GM12878 (cell line): ENCODE results near the gene PRRC2C. TPM values are rescaled to one million over a fixed set of nuclear protein-coding genes. Genes with fewer than 3 reads are reported as not detected.

Experiments used
- ATAC-seq: fragments of 200-7000 bp; cut with Tn5 transposase; 3 replicates; pipeline ENCODE4 v1.9.1; 2020; ENCODE audit warnings: mild to moderate bottlenecking, moderate library complexity
- Bru-seq: library from RNA; stranded (reverse); fragments of 400-500 nt; gene quantifications from one replicate; lab custom pipeline; 2021; lab: Mats Ljungman, UMichigan
- BruChase-seq, 2 experiments: library from RNA; stranded (reverse); fragments of 400-500 nt; gene quantifications; one replicate each; lab custom pipeline; 2021; lab: Mats Ljungman, UMichigan
- BruUV-seq: library from RNA; stranded (reverse); fragments of 400-500 nt; replicated peaks from 2 replicates; lab custom pipeline; 2021; lab: Mats Ljungman, UMichigan
- CTCF ChIA-PET: fragments of 300-600 bp; sonication (Branson Sonifier 250); formaldehyde crosslinking; extraction: SDS; loops from one replicate; lab custom pipeline; 2021; ENCODE audit warnings: inconsistent platforms; lab: Yijun Ruan, JAX
- POLR2A ChIA-PET: fragments of 350-600 bp; formaldehyde crosslinking; extraction: SDS; loops from one replicate; lab custom pipeline; 2021; ENCODE audit warnings: inconsistent platforms; lab: Charles Lee
- RAD21 ChIA-PET: fragments of 300-600 bp; sonication (Branson Sonifier 250); formaldehyde crosslinking; loops from one replicate; lab custom pipeline; 2023; ENCODE audit warnings: antibody characterized with exemption; ENCODE audit not compliant: unreplicated experiment; lab: Charles Lee
- SMC1A ChIA-PET: fragments of 300-600 bp; sonication (Branson Sonifier 250); formaldehyde crosslinking; loops from one replicate; lab custom pipeline; 2023; ENCODE audit not compliant: unreplicated experiment, uncharacterized antibody; lab: Charles Lee
- DNase-seq: peaks from one replicate; pipeline ENCODE4 v3.0.0-alpha.2; 2011; ENCODE audit warnings: low read depth, low spot score
- FAIRE-seq: peaks from 3 replicates; lab custom pipeline; 2011; peaks lifted over from hg19 to GRCh38; lab: Jason Lieb, UNC
- H2AFZ ChIP-seq: 2 replicates; pipeline ENCODE4 v1.6.0; 2011; ENCODE audit warnings: low read depth, low read length, control low read depth; ENCODE audit not compliant: control insufficient read depth
- H3K27ac ChIP-seq: 2 replicates; pipeline ENCODE4 v1.5.1; 2011; ENCODE audit warnings: control low read depth; ENCODE audit not compliant: control insufficient read depth, insufficient read depth
- H3K27me3 ChIP-seq, 2 experiments: replicated peaks in 1 of 2; 2 replicates each; pipeline versions ENCODE4 v1.6.0 to v1.6.1; 2011; ENCODE audit warnings: low read length in 1 of 2; ENCODE audit not compliant: control insufficient read depth in 2 of 2, insufficient read depth in 2 of 2
- H3K36me3 ChIP-seq, 2 experiments: 2 replicates each; pipeline ENCODE4 v1.5.1; 2011; ENCODE audit warnings: low read length in 1 of 2; ENCODE audit not compliant: control insufficient read depth in 2 of 2, insufficient read depth in 2 of 2
- H3K4me1 ChIP-seq: 2 replicates; pipeline ENCODE4 v1.6.1; 2011; ENCODE audit warnings: mild to moderate bottlenecking, low read length, moderate library complexity, mixed read lengths; ENCODE audit not compliant: control insufficient read depth, insufficient read depth
- H3K4me2 ChIP-seq: 2 replicates; pipeline ENCODE4 v1.6.0; 2011; ENCODE audit warnings: control low read depth; ENCODE audit not compliant: control insufficient read depth, insufficient read depth
- H3K4me3 ChIP-seq: fragments of 200-600 bp; sonication (generic); 2 replicates; pipeline ENCODE4 v1.5.1; 2016
- H3K79me2 ChIP-seq: 2 replicates; pipeline ENCODE4 v1.6.0; 2011; ENCODE audit warnings: low read length; ENCODE audit not compliant: control insufficient read depth, insufficient read depth
- H3K9ac ChIP-seq: 2 replicates; pipeline ENCODE4 v1.8.0; 2011; ENCODE audit warnings: low read length, control low read depth, mixed read lengths; ENCODE audit not compliant: control insufficient read depth, insufficient read depth
- H3K9me3 ChIP-seq: replicated peaks from 3 replicates; pipeline ENCODE4 v1.5.1; 2011; ENCODE audit warnings: mild to moderate bottlenecking, low read length; ENCODE audit not compliant: control insufficient read depth, insufficient read depth
- H4K20me1 ChIP-seq: 2 replicates; pipeline ENCODE4 v1.6.0; 2011; ENCODE audit not compliant: control insufficient read depth, insufficient read depth
- ATF7 ChIP-seq: fragments of 450-650 bp; IDR thresholded peaks from 2 replicates; pipeline ENCODE4 v1.6.1; 2016; ENCODE audit warnings: low read depth, mild to moderate bottlenecking
- CBX5 ChIP-seq: sonication (generic); IDR thresholded peaks from 2 replicates; pipeline ENCODE4 v1.6.1; 2016; ENCODE audit warnings: low read depth, moderate library complexity, mild to moderate bottlenecking, inconsistent platforms
- FOXK2 ChIP-seq: fragments of 450-650 bp; IDR thresholded peaks from 2 replicates; pipeline ENCODE4 v1.6.1; 2017; ENCODE audit warnings: mild to moderate bottlenecking, moderate library complexity
- IRF4 ChIP-seq: IDR thresholded peaks from 2 replicates; pipeline ENCODE4 v1.6.1; 2011; ENCODE audit warnings: low read depth, low read length
- JUNB ChIP-seq: IDR thresholded peaks from 2 replicates; pipeline ENCODE4 v1.6.1; 2016; ENCODE audit warnings: antibody characterized with exemption, mild to moderate bottlenecking
- MAX ChIP-seq: IDR thresholded peaks from 2 replicates; pipeline ENCODE4 v1.6.1; 2012; ENCODE audit warnings: low read depth, low read length, improper control_type of control experiment
- NBN ChIP-seq: fragments of 450-650 bp; IDR thresholded peaks from 2 replicates; pipeline ENCODE4 v1.6.1; 2016
- NFXL1 ChIP-seq: fragments of 450-650 bp; IDR thresholded peaks from 2 replicates; pipeline ENCODE4 v1.6.1; 2017; ENCODE audit warnings: antibody characterized with exemption, mild to moderate bottlenecking, borderline replicate concordance
- POLR2AphosphoS2 ChIP-seq: IDR thresholded peaks from 2 replicates; pipeline ENCODE4 v1.6.1; 2011; ENCODE audit warnings: low read depth, mild to moderate bottlenecking, low read length, improper control_type of control experiment, moderate library complexity
- POU2F2 ChIP-seq: IDR thresholded peaks from 3 replicates; pipeline ENCODE4 v1.6.1; 2011; ENCODE audit warnings: low read depth, mild to moderate bottlenecking, low read length, borderline replicate concordance
- ZZZ3 ChIP-seq: IDR thresholded peaks from 2 replicates; pipeline ENCODE4 v1.6.1; 2011; ENCODE audit warnings: low read depth; ENCODE audit not compliant: control insufficient read depth, insufficient read length
- WGBS: methylation state at CpG from one replicate; pipeline ENCODE4 v1.1.6; 2016; ENCODE audit warnings: low lambda C conversion rate; ENCODE audit not compliant: insufficient replicate concordance, insufficient coverage; ENCODE audit errors: missing lambda C conversion rate; 5-methylcytosine and 5-hydroxymethylcytosine counted together
- in situ Hi-C: fragments of 300-500 bp; cut with MboI; formaldehyde crosslinking; loops from 9 replicates; pipeline ENCODE4 v1.14.3; 2018; ENCODE audit warnings: mixed read lengths
- intact Hi-C: fragments of 100-400 bp; cut with micrococcal nuclease; formaldehyde crosslinking; loops from one replicate; pipeline ENCODE4 v1.14.2; 2022; ENCODE audit not compliant: unreplicated experiment
- long read RNA-seq, 2 experiments: library from polyadenylated mRNA; unstranded; transcript quantifications; one replicate each; pipeline ENCODE4 v2.0.0, GENCODE V29; 2019 to 2020
- polyA minus RNA-seq, 3 experiments: library from RNA; depleted of rRNA, polyadenylated mRNA; stranded (reverse); fragments of >200 nt; gene quantifications; 2 replicates each; pipeline ENCODE4 v1.2.3, GENCODE V29; 2011
- polyA plus RNA-seq, 11 experiments: library from polyadenylated mRNA; depleted of rRNA in 4 of 11; unstranded in 6 of 11; stranded (reverse) in 5 of 11; fragments of >200 nt; fragmentation: Nextera tagmentation in 4 of 11; fragmentation: Illumina TruSeq in 1 of 11; extraction: Ambion mirVana in 4 of 11; extraction: Trizol in 1 of 11; gene quantifications; 1 replicate in 1 of 11; 2 replicates in 10 of 11; pipeline versions ENCODE4 v1.2.1 to v1.2.3, GENCODE V29; 2011 to 2016; ENCODE audit warnings: inconsistent platforms in 2 of 11, missing spikeins in 2 of 11, low read depth in 1 of 11
- total RNA-seq, 4 experiments: library from RNA; depleted of rRNA in 3 of 4; stranded (reverse); fragments of >200 nt in 3 of 4; fragmentation: Illumina TruSeq in 1 of 4; extraction: Trizol in 1 of 4; gene quantifications; 2 replicates each; pipeline versions ENCODE4 v1.2.1 to v1.2.3, GENCODE V29; 2013 to 2021
- TF ChIP-seq, protein P1 (sequence below): fragments of 450-650 bp; IDR thresholded peaks from 2 replicates; pipeline ENCODE4 v1.6.1; 2016; ENCODE audit warnings: mild to moderate bottlenecking

Gene PRRC2C
- total RNA-seq (2013; cell fraction: nucleolus; rRNA removed), result 179 and 193 TPM in 2 replicates
- total RNA-seq (2014; rRNA removed) (72.6 and 72.9 TPM in 2 replicates), total RNA-seq (2014; rRNA removed; fragmentation: Illumina TruSeq; extraction: Trizol) (73.3 and 81.9 TPM in 2 replicates), total RNA-seq (2021) (180 and 182 TPM in 2 replicates), polyA plus RNA-seq (2011; rRNA removed) (88.9 and 95.8 TPM in 2 replicates), polyA plus RNA-seq (2014; fragmentation: Illumina TruSeq; extraction: Trizol) (152 and 182 TPM in 2 replicates), polyA plus RNA-seq (2014; fragmentation: Nextera tagmentation; extraction: Ambion mirVana) (10 to 100 TPM; 53.4 to 74.2 TPM), polyA plus RNA-seq (2014; rRNA removed) (80.2 and 87.9 TPM in 2 replicates), polyA plus RNA-seq (2016; fragmentation: Nextera tagmentation; extraction: Ambion mirVana) (100 to 1,000 TPM; 122 to 128 TPM), polyA minus RNA-seq (2011; rRNA and poly(A)+ RNA removed) (110 and 111 TPM in 2 replicates), Bru-seq, nascent RNA (percentile 97 among the genes with signal in this experiment), BruChase-seq, experiment 1, labeled RNA remaining after a 6-hour chase (percentile 99 among the genes with signal in this experiment), BruChase-seq, experiment 2, labeled RNA remaining after a 2-hour chase (percentile 98 among the genes with signal in this experiment)
- polyA plus RNA-seq (2011; ENCODE audit: low read depth), result 71.5 TPM
- 99.8 and 140 TPM in 2 replicates for polyA plus RNA-seq (2011; cell fraction: cytosol; rRNA removed)
- polyA plus RNA-seq (2011; cell fraction: nucleus; rRNA removed), result 70.7 and 80.7 TPM in 2 replicates
- 74.9 and 86.2 TPM in 2 replicates for polyA plus RNA-seq (2012)
- polyA minus RNA-seq (2011; cell fraction: cytosol; rRNA and poly(A)+ RNA removed), result 61.1 and 93.8 TPM in 2 replicates
- polyA minus RNA-seq (2011; cell fraction: nucleus; rRNA and poly(A)+ RNA removed), result 38.9 and 64.9 TPM in 2 replicates
- long read RNA-seq, experiment 1, partial matches to known transcripts, result 45 of 50 reads
- long read RNA-seq, experiment 1, other reads (novel, unspliced or antisense), result 3 of 50 reads
- long read RNA-seq, experiment 2, transcript PRRC2C-208 (12 exons, 1,931 nt), result major isoform, 6 of 308 reads
- long read RNA-seq, experiment 2, partial matches to known transcripts, result 273 of 308 reads
- long read RNA-seq, experiment 2, other reads (novel, unspliced or antisense), result 25 of 308 reads

DNA sequence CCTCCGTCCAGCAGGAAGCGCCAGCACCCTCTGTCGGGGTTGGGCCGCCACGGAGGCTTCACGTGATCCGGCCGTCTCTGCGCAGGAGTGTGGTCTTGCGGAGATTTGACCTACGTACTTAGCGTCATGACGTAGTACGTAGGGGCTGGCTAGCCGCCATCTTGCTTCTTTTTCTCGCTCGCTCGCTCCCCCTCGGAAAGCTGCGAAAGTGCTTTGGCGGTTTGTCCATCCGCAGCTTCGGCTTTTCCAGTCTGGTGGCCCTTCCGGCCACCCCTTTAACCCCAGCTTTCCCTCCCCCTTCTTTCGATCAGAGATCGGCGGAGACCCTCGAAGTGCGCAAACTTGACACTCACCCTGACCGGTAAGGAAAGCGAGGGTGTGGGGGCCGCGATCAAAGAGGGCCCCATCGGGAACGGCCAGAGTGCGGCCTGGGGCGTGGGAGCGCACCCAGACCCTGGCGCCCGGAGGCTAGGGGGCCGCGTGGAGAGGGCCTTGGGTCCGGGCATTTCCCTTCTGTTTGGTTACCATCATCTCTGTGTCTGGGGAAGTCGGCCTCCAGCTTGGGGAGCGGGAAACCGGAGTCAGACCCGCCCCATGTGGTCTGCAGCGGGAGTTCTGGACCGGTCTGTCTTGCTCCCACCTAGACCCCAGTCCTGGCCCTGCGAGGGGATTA lies at the start of gene PRRC2C:
Gene PRRC2C (plus strand): TSS at position 156 of the 673 bp plus-strand sequence. CDS start 26,559 bp downstream, outside the sequence.
- 1% methylated on average over 50 of the region's 50 CpGs for WGBS
- ChIA-PET CTCF (interaction anchor here (0.6 to 3.7 kb wide), 49 partner anchors 9 to 810 kb away, joined by 3 to 27 read pairs (median 4); partner anchors contain the start of genes FMO4, MYOCOS and VAMP4), SMC1A (interaction anchor here (0.7 to 4.6 kb wide), 31 partner anchors 9 to 501 kb away, joined by 3 to 22 read pairs (median 4); partner anchors contain the start of genes METTL13 and VAMP4), RAD21 (interaction anchor here (0.6 to 2.1 kb wide), 27 partner anchors 9 to 366 kb away, joined by 3 to 15 read pairs (median 4); partner anchors contain the start of genes FMO4 and VAMP4), POLR2A (interaction anchor here (0.5 to 2.3 kb wide), 12 partner anchors 10 to 297 kb away, joined by 3 to 10 read pairs (median 4); partner anchors contain the start of genes FMO4 and VAMP4)
- H3K36me3 ChIP-seq, result no peaks in the 10 kb centered on the region
- H3K4me2 ChIP-seq, result peak within 1 kb of the TSS; percentile 84
- BruUV-seq, result no TSS peak
- H4K20me1 ChIP-seq, result peaks cover 6% of the 10 kb centered on the region
- intact Hi-C loops (loop anchor here (2.0 to 10.0 kb wide), 5 partner anchors 229 to 1411 kb away; partner anchors contain the start of genes KIFAP3, METTL13, SUCO and VAMP4), in situ Hi-C loops (no loop called here)
- H3K27ac ChIP-seq, result peak within 1 kb of the TSS; percentile 98
- H3K4me1 ChIP-seq, result no peaks in the 10 kb centered on the region; the same call in 1 of the 2 replicates
- H3K79me2 ChIP-seq, result peaks cover 53% of the 10 kb centered on the region
- peak within 1 kb of the TSS; percentile 92 for H3K4me3 ChIP-seq
- peak; percentile 90 for DNase-seq
- H3K27me3 ChIP-seq, result no peaks in the 10 kb centered on the region
- FAIRE-seq, result peak; percentile 97
- ATAC-seq, result peak; percentile 93
- peak within 1 kb of the TSS; percentile 98 for H3K9ac ChIP-seq
- H2AFZ ChIP-seq, result peak within 1 kb of the TSS; percentile 97
- H3K9me3 ChIP-seq, result no peaks in the 10 kb centered on the region
- no peak; the same call in 1 of the 2 replicates for TF ChIP-seq IRF4
- peak; percentile 57; the same call in 1 of the 2 replicates for TF ChIP-seq NBN
- no peak for TF ChIP-seq JUNB
- 0 out of 2 replicates have a peak, but pooled peaks have one; percentile 53 for TF ChIP-seq CBX5
- TF ChIP-seq MAX, result peak; percentile 92
- TF ChIP-seq POU2F2, result 0 out of 3 replicates have a peak, but pooled peaks have one; percentile 57
- TF ChIP-seq, protein P1, sequence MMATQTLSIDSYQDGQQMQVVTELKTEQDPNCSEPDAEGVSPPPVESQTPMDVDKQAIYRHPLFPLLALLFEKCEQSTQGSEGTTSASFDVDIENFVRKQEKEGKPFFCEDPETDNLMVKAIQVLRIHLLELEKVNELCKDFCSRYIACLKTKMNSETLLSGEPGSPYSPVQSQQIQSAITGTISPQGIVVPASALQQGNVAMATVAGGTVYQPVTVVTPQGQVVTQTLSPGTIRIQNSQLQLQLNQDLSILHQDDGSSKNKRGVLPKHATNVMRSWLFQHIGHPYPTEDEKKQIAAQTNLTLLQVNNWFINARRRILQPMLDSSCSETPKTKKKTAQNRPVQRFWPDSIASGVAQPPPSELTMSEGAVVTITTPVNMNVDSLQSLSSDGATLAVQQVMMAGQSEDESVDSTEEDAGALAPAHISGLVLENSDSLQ, result peak; percentile 43; the same call in 1 of the 2 replicates
- TF ChIP-seq POLR2AphosphoS2, result no peak
- peak; percentile 88 for TF ChIP-seq ATF7
- no peak for TF ChIP-seq ZZZ3
- TF ChIP-seq NFXL1, result no peak
- no peak for TF ChIP-seq FOXK2
